Breast epithelium (tissue), 4 donors: ENCODE results near the gene TRPV6. TPM values are rescaled to one million over a fixed set of nuclear protein-coding genes. Genes with fewer than 3 reads are reported as not detected.

ENCODE experiments used
- DNase-seq, 2 donors: peaks; one replicate each; pipeline ENCODE4 v3.0.0-alpha.2; 2019; ENCODE audit warnings: low spot score in 2 of 2
- H3K27ac ChIP-seq, 2 donors: fragments of 200-600 bp; sonication (generic) in 1 of 2; one replicate each; pipeline ENCODE4 v1.5.1; 2016 to 2019; ENCODE audit warnings: mild to moderate bottlenecking in 1 of 2
- H3K27me3 ChIP-seq, 2 donors: fragments of 200-600 bp; sonication (generic) in 1 of 2; one replicate each; pipeline versions ENCODE4 v1.5.1 to v1.6.0; 2017 to 2019; ENCODE audit warnings: control low read depth in 1 of 2, mild to moderate bottlenecking in 1 of 2
- H3K36me3 ChIP-seq: fragments of 200-600 bp; one replicate; pipeline ENCODE4 v1.5.1; 2019
- H3K4me1 ChIP-seq, 2 donors: fragments of 200-600 bp; sonication (generic); one replicate each; pipeline ENCODE4 v1.5.1; 2016 to 2019; ENCODE audit warnings: control low read depth in 1 of 2
- H3K4me3 ChIP-seq, 3 donors: fragments of 200-600 bp; sonication (generic); 1 replicate in 2 of 3; 2 replicates in 1 of 3; pipeline ENCODE4 v1.5.1; 2016 to 2019; ENCODE audit warnings: mild to moderate bottlenecking in 3 of 3, moderate library complexity in 2 of 3
- H3K9me3 ChIP-seq, 2 donors: fragments of 200-600 bp; sonication (generic) in 1 of 2; one replicate each; pipeline ENCODE4 v1.5.1; 2016 to 2019; ENCODE audit warnings: control low read depth in 1 of 2
- POLR2A ChIP-seq: fragments of 450-650 bp; IDR thresholded peaks from one replicate; pipeline ENCODE4 v1.6.1; 2016; ENCODE audit warnings: antibody characterized with exemption, mild to moderate bottlenecking, moderate library complexity
- POLR2AphosphoS5 ChIP-seq, 3 donors: sonication (generic); formaldehyde crosslinking; IDR thresholded peaks; one replicate each; pipeline ENCODE4 v1.6.1; 2017; ENCODE audit warnings: antibody characterized with exemption in 3 of 3
- intact Hi-C: fragments of 100-400 bp; cut with DNase I; formaldehyde crosslinking; loops from one replicate; pipeline ENCODE4 v1.15.1; 2023; ENCODE audit warnings: low total_unique reads
- total RNA-seq, 3 donors: library from RNA; depleted of rRNA; stranded (reverse); fragments of >200 nt; gene quantifications; one replicate each; pipeline ENCODE4 v1.1.0, GENCODE V29; 2016
- TF ChIP-seq, protein P1 (sequence below), 3 donors: fragments of 450-650 bp; IDR thresholded peaks; one replicate each; pipeline ENCODE4 v1.5.1; 2016 to 2017; ENCODE audit warnings: antibody characterized with exemption in 3 of 3, mild to moderate bottlenecking in 3 of 3, moderate library complexity in 3 of 3

TRPV6 gene
- total RNA-seq, 3 donors from 2014 or later: under 0.01 to 19.8 (median 13.4) TPM

DNA sequence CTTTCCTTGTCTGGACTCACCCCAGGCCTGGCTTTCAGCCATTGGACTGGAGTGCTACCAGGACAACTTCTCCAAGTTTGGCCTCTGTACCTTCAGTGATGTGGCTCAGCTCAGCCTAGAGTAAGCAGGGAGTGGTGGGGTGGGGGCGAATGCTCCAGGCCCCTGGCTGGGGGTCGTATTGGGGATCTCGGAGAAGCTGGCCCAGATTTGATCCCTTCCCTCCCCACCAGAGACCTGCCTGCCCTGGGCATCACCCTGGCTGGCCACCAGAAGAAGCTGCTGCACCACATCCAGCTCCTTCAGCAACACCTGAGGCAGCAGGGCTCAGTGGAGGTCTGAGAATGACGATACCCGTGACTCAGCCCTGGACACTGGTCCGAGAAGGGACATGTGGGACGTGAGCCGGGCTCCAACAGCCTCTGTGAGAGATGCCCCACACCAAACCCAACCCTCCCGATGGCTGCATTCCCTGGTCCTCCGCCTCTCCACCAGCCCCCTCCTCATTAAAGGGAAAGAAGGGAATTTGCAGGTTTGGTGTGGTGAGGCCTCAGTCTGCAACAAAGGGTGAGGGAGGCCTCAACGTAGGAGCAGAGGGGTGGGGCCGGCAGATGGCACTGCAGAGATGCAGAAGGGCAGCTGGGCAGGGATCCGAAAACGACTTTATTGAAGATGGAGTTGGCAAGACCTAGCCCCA, 14.8 kb downstream of the TRPV6 start:
- Histone ChIP-seq H3K9me3 (no peaks in the 10 kb centered on the region), H3K4me3 (no peak overlapping the region), H3K27ac (no peak overlapping the region), H3K4me1 (no peaks in the 10 kb centered on the region), H3K27me3 (no peaks in the 10 kb centered on the region), H3K36me3 (no peaks in the 10 kb centered on the region)
- intact Hi-C loops: no loop called here
- TF ChIP-seq POLR2A: no peak
- TF ChIP-seq, protein P1, sequence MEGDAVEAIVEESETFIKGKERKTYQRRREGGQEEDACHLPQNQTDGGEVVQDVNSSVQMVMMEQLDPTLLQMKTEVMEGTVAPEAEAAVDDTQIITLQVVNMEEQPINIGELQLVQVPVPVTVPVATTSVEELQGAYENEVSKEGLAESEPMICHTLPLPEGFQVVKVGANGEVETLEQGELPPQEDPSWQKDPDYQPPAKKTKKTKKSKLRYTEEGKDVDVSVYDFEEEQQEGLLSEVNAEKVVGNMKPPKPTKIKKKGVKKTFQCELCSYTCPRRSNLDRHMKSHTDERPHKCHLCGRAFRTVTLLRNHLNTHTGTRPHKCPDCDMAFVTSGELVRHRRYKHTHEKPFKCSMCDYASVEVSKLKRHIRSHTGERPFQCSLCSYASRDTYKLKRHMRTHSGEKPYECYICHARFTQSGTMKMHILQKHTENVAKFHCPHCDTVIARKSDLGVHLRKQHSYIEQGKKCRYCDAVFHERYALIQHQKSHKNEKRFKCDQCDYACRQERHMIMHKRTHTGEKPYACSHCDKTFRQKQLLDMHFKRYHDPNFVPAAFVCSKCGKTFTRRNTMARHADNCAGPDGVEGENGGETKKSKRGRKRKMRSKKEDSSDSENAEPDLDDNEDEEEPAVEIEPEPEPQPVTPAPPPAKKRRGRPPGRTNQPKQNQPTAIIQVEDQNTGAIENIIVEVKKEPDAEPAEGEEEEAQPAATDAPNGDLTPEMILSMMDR (IDR thresholded peaks at IDR 0.05): no peak
- TF ChIP-seq POLR2AphosphoS5 (IDR thresholded peaks at IDR 0.05): no peak
- peak in 1 of 2 donors; percentile 35 for DNase-seq

DNA sequence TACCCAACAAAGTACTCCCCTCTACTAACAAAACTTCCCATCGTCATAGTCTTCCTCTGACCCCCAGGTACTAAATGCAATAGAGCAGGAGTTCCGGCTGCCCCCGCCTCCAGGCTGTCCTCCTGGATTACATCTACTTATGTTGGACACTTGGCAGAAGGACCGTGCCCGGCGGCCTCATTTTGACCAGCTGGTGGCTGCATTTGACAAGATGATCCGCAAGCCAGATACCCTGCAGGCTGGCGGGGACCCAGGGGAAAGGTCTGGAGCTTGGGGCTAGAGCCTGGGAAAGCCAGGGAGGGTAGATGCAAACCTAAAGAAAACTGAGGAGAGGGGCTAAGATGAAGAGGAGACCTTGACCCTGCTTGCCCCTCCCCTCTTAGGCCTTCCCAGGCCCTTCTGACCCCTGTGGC, 15.4 kb downstream of the TRPV6 start:
- H3K36me3 ChIP-seq: no peaks in the 10 kb centered on the region
- H3K4me3 ChIP-seq: no peak overlapping the region
- H3K27me3 ChIP-seq: no peaks in the 10 kb centered on the region
- no peaks in the 10 kb centered on the region for H3K9me3 ChIP-seq
- no peak overlapping the region for H3K27ac ChIP-seq
- intact Hi-C loops: no loop called here
- no peaks in the 10 kb centered on the region for H3K4me1 ChIP-seq
- no peak for TF ChIP-seq POLR2A
- TF ChIP-seq, protein P1 (IDR thresholded peaks at IDR 0.05): no peak
- no peak for TF ChIP-seq POLR2AphosphoS5 (IDR thresholded peaks at IDR 0.05)
- peak in 1 of 2 donors; percentile 46 for DNase-seq

DNA sequence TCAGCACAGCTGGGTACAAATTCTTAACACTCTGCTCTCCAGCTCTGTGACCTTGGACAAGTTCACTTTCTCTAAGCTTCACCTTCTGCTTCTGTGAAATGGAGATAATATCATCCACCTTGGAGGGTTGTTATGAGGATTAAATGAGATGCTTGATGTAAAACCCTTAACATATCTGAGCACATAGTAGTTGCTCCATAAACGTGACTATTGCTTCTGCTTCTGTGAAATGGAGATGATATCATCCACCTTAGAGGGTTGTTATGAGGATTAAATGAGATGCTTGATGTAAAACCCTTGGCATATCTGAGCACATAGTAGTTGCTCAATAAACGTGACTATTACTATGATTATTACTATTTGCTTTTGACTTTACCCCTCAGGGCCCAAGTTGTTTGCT, 16.1 kb downstream of the TRPV6 start:
- H3K4me3 ChIP-seq: no peak overlapping the region
- H3K27me3 ChIP-seq: no peaks in the 10 kb centered on the region
- H3K4me1 ChIP-seq: no peaks in the 10 kb centered on the region
- no peaks in the 10 kb centered on the region for H3K36me3 ChIP-seq
- H3K27ac ChIP-seq: no peak overlapping the region
- no peaks in the 10 kb centered on the region for H3K9me3 ChIP-seq
- TF ChIP-seq POLR2A: no peak
- TF ChIP-seq, protein P1 (IDR thresholded peaks at IDR 0.05): no peak
- TF ChIP-seq POLR2AphosphoS5 (IDR thresholded peaks at IDR 0.05): no peak
- intact Hi-C loops: no loop called here
- no peak for DNase-seq

DNA sequence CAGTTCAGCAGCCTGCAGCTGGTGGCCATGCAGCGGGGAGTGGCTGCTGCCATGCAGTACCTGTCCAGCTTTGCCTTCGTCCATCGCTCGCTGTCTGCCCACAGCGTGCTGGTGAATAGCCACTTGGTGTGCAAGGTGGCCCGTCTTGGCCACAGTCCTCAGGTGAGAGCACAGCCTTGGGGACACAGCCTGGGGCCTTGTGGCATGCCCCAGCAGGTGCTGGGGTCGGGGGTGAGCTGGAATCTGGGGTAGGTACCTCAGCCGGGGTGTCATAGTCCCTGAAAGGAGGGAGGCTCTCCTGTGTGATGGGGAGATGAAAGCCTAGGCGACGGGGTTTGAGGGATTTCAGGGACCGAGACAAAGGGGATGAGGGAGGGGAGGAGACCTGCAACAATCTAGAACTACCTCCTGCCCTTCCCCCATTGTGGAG, 16.5 kb downstream of the TRPV6 start:
- intact Hi-C loops: no loop called here
- no peaks in the 10 kb centered on the region for H3K9me3 ChIP-seq
- no peaks in the 10 kb centered on the region for H3K4me1 ChIP-seq
- no peak for DNase-seq
- no peak overlapping the region for H3K4me3 ChIP-seq
- no peak for TF ChIP-seq POLR2AphosphoS5 (IDR thresholded peaks at IDR 0.05)
- no peak for TF ChIP-seq POLR2A
- TF ChIP-seq, protein P1 (IDR thresholded peaks at IDR 0.05): no peak
- H3K27ac ChIP-seq: no peak overlapping the region
- no peaks in the 10 kb centered on the region for H3K36me3 ChIP-seq
- H3K27me3 ChIP-seq: no peaks in the 10 kb centered on the region

DNA sequence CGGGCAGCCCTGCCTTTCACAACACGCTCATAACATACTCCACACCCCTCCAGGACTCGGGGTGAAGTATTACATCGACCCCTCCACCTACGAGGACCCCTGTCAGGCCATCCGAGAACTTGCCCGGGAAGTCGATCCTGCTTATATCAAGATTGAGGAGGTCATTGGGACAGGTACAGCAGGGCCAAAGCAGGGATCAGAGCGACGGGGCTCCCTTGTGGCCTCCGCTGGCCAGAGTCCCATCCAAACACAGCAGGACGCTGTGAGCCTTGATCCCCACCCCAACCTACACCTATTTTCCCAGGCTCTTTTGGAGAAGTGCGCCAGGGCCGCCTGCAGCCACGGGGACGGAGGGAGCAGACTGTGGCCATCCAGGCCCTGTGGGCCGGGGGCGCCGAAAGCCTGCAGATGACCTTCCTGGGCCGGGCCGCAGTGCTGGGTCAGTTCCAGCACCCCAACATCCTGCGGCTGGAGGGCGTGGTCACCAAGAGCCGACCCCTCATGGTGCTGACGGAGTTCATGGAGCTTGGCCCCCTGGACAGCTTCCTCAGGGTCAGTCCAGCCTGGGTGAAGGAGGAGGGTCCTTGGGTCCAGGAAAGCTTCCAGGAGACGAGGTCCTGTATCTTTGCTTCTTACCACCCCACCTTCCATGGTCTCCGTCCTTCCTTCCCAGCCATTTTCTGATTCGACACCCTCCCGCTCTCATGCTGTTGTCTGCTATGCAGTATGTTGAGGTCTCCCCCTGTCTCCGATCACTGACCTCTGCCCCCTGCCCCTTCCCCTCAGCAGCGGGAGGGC, 17.2 kb downstream of the TRPV6 start:
- intact Hi-C loops: no loop called here
- no peak for DNase-seq
- no peaks in the 10 kb centered on the region for H3K27me3 ChIP-seq
- no peak overlapping the region for H3K27ac ChIP-seq
- H3K4me3 ChIP-seq: no peak overlapping the region
- TF ChIP-seq POLR2A (no peak), POLR2AphosphoS5 (IDR thresholded peaks at IDR 0.05) (no peak)
- TF ChIP-seq, protein P1 (IDR thresholded peaks at IDR 0.05): no peak
- H3K4me1 ChIP-seq: no peaks in the 10 kb centered on the region
- H3K9me3 ChIP-seq: no peaks in the 10 kb centered on the region
- no peaks in the 10 kb centered on the region for H3K36me3 ChIP-seq
